GM12864 (cell line): ENCODE data around the gene CDC73.

ENCODE experiments used
- DNase-seq: peaks from one replicate; pipeline ENCODE4 v3.0.0-alpha.2; 2011; ENCODE audit warnings: low read depth
- H3K4me3 ChIP-seq: 2 replicates; pipeline ENCODE4 v1.5.1; 2011; ENCODE audit warnings: mild to moderate bottlenecking, low read depth, low read length, control low read depth
- TF ChIP-seq, protein P1 (sequence below): IDR thresholded peaks from 2 replicates; pipeline ENCODE4 v1.5.1; 2011; ENCODE audit warnings: low read depth, mild to moderate bottlenecking, moderate library complexity, low read length, control low read depth, inconsistent platforms; ENCODE audit errors: missing control alignments

The CDC73 gene

GRCh38 chr1:193179094-193179493 lies 57.3 kb downstream of the CDC73 start:
- DNase-seq = no peak

DNA sequence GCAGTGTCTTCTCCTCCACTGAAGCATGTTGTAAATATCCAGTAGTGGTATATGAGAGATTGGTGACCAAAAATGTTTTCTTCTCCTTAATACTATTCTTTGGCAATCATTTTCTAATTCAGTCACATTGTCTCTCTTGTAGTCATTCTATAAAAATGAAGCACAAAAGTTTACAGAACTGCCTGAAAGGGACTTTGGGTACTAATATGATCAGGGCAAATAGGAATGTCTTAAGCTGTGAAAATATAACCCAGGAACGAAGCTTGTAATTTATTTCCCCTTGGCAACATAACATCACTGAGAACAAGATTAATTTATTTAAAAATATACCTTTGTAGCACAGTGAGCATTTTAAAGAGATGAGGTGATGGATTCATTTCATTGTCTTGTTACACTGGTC lies 59.7 kb downstream of the CDC73 start:
- DNase-seq = no peak
- no peak overlapping the region for H3K4me3 ChIP-seq
- TF ChIP-seq, protein P1, sequence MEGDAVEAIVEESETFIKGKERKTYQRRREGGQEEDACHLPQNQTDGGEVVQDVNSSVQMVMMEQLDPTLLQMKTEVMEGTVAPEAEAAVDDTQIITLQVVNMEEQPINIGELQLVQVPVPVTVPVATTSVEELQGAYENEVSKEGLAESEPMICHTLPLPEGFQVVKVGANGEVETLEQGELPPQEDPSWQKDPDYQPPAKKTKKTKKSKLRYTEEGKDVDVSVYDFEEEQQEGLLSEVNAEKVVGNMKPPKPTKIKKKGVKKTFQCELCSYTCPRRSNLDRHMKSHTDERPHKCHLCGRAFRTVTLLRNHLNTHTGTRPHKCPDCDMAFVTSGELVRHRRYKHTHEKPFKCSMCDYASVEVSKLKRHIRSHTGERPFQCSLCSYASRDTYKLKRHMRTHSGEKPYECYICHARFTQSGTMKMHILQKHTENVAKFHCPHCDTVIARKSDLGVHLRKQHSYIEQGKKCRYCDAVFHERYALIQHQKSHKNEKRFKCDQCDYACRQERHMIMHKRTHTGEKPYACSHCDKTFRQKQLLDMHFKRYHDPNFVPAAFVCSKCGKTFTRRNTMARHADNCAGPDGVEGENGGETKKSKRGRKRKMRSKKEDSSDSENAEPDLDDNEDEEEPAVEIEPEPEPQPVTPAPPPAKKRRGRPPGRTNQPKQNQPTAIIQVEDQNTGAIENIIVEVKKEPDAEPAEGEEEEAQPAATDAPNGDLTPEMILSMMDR = no peak

More at GRCh38 chr1:193179094-193179493, 57.3 kb downstream of the CDC73 start:
- H3K4me3 ChIP-seq = no peak overlapping the region
- TF ChIP-seq, protein P1 = no peak

DNA sequence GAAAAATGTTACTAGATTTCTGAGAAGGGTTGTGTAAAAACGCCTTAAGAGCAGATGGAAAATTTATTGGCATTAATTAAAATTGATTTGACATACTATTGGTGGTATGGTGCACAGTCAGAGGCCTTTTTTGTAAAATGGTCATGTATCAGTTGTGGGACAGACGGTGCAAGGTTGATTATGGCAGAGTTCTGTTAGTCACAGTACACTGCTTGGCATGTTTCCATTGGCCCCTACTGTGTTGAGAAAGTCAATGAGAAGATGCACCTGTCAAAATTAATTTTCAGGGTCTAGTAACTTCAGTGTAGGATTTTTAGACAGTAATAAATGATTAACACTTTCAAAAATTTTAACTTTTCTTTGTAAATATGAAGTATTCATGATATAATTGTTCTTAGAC lies 60.2 kb downstream of the CDC73 start:
- H3K4me3 ChIP-seq = no peak overlapping the region
- TF ChIP-seq, protein P1 = no peak
- no peak for DNase-seq

DNA sequence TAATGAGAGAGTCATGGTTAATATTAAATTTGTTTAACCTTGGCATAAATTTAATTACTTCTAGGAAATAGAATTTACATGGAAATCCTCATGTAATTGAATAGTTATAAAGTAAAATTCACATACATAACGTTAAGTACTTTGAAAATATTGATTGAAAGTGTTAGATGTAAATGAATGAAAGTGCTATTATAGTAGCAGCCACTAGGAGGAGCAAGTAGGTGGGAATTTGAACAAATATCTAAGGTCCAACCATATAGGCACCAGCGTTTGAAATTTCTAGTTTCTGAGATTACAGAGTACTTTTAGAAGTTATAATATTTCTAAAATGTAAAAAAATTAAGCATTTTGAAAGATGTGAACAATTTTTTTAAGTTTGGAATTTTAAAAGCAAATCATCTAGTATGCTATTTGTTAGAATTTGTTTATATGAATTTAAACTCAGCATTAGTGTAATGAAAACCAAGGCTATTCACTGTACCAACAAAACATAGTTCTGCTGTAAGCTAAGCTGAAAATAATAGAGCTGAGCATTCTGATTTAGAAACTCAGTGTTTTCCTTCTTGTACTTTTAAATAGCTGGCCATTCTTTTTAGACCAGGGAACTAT lies 61.3 kb downstream of the CDC73 start:
- TF ChIP-seq, protein P1 = peak; percentile 58
- peak; percentile 22 for DNase-seq
- no peak overlapping the region for H3K4me3 ChIP-seq

DNA sequence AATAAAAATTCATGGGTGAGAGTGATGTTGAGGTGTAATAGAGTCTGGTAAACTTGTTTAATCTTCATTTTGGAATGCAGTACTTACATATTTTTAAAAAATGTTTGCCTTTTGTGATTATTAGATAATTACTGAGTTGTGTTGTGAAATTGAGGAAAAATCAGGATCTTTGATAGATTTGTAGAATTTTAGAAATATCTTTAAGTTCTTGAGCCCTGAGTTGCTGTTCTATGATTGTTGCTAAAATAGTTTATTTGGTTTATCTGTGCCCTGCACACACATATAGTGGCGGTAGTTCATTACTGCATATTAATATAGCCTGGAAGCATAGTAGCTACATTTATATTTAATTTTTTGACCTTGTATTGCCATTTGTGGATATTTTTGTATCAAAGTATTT lies 62.9 kb downstream of the CDC73 start:
- no peak for DNase-seq
- H3K4me3 ChIP-seq = no peak overlapping the region
- TF ChIP-seq, protein P1 = no peak

GRCh38 chr1:193185211-193185610 lies 63.4 kb downstream of the CDC73 start:
- TF ChIP-seq, protein P1 = no peak
- DNase-seq = no peak
- H3K4me3 ChIP-seq = no peak overlapping the region

GRCh38 chr1:193185901-193186731 lies 64.3 kb downstream of the CDC73 start, which contains the start of gene B3GALT2:
Gene B3GALT2 (minus strand): TSS chr1:193186613. CDS start chr1:193181562, 5,051 bp downstream.
- TF ChIP-seq, protein P1 = no peak
- H3K4me3 ChIP-seq = no peak within 1 kb of the TSS
- DNase-seq = no peak
